Sigmoid colon (tissue), 7 donors: Measurements from ENCODE around the gene GPRC6A. TPM values are rescaled to one million over a fixed set of nuclear protein-coding genes. Genes with fewer than 3 reads are reported as not detected.

ENCODE experiments used
- DNase-seq: peaks from one replicate; pipeline ENCODE4 v3.0.0-alpha.2; 2019
- H3K27ac ChIP-seq, 4 donors: fragments of 200-600 bp; sonication (generic); one replicate each; pipeline ENCODE4 v1.5.1; 2016 to 2019; ENCODE audit warnings: mild to moderate bottlenecking in 1 of 4
- H3K27me3 ChIP-seq, 3 donors: fragments of 200-600 bp; sonication (generic); one replicate each; pipeline ENCODE4 v1.5.1; 2019; ENCODE audit warnings: mild to moderate bottlenecking in 1 of 3
- H3K36me3 ChIP-seq, 4 donors: fragments of 200-600 bp; sonication (generic); one replicate each; pipeline ENCODE4 v1.5.1; 2016 to 2019
- H3K4me1 ChIP-seq, 4 donors: fragments of 200-600 bp; sonication (generic); one replicate each; pipeline ENCODE4 v1.5.1; 2017 to 2019
- H3K4me3 ChIP-seq, 4 donors: fragments of 200-600 bp; sonication (generic); one replicate each; pipeline ENCODE4 v1.5.1; 2017 to 2019; ENCODE audit warnings: mild to moderate bottlenecking in 2 of 4, moderate library complexity in 1 of 4
- H3K9me3 ChIP-seq, 4 donors: fragments of 200-600 bp in 3 of 4; sonication (generic) in 3 of 4; one replicate each; pipeline versions ENCODE4 v1.5.1 to v1.6.1; 2013 to 2019
- EP300 ChIP-seq, 4 donors: sonication (generic); formaldehyde crosslinking; IDR thresholded peaks; one replicate each; pipeline ENCODE4 v1.6.1; 2017; ENCODE audit warnings: antibody characterized with exemption in 4 of 4
- POLR2A ChIP-seq, 2 donors: fragments of 450-650 bp; IDR thresholded peaks; one replicate each; pipeline ENCODE4 v1.6.1; 2016; ENCODE audit warnings: antibody characterized with exemption in 2 of 2, mild to moderate bottlenecking in 2 of 2, moderate library complexity in 2 of 2
- POLR2AphosphoS5 ChIP-seq, 4 donors: sonication (generic); formaldehyde crosslinking; IDR thresholded peaks; one replicate each; pipeline ENCODE4 v1.6.1; 2017; ENCODE audit warnings: antibody characterized with exemption in 4 of 4
- WGBS, 2 donors: extraction: QIAGEN DNeasy Blood & Tissue Kit; methylation state at CpG; one replicate each; pipeline ENCODE4 v1.1.7; 2013; 5-methylcytosine and 5-hydroxymethylcytosine counted together
- intact Hi-C: fragments of 100-400 bp; cut with DNase I; formaldehyde crosslinking; loops from one replicate; pipeline ENCODE4 v1.15.1; 2023
- polyA plus RNA-seq, 3 donors: library from polyadenylated mRNA; stranded (reverse); fragments of 200-250 nt; gene quantifications; one replicate each; pipeline ENCODE4 v1.2.3, GENCODE V29; 2013
- total RNA-seq, 4 donors: library from RNA; depleted of rRNA; stranded (reverse); fragments of >200 nt; gene quantifications; one replicate each; pipeline ENCODE4 v1.1.0, GENCODE V29; 2016
- TF ChIP-seq, protein P1 (sequence below), 4 experiments: fragments of 450-650 bp in 3 of 4; fragments of 200-600 bp in 1 of 4; IDR thresholded peaks; one replicate each; pipeline ENCODE4 v1.5.1; 2016 to 2019; ENCODE audit warnings: antibody characterized with exemption in 4 of 4, mild to moderate bottlenecking in 3 of 4, moderate library complexity in 2 of 4
- donor health status: healthy with polysubstance abuse.
- donor health status: Bipolar disorder and iron deficiency.
- donor health status: healthy.

Gene GPRC6A
- total and polyA plus RNA-seq, 7 donors = not detected

DNA sequence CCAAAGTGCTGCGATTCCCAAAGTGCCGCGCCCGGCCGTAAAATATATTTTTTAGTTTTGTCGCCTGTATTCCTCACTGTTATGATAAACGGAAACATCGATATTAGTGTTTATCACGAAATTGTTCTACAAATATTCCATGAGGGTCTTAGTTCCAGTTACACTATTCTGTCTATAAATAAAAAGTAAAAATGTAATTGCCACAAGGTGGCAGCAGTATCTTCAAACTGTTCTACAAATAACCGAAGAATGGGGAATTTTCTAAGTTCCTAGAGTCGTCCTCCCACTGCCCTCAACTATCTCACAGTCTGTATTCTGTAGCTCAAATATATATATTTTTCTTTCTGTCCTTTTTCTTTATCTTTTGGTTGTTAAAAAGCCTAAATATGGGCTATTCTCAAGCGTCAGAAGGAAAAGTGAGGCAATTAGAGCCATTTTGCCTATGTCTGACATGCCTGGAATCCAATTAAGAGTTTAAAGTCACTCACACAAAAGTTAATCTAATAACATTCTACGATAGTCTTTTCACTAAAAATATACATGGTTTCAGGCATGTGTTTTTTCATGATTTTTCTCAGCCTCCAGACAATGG is 49.2 kb downstream of the GPRC6A start:
- Histone ChIP-seq H3K27me3 (no peaks in the 10 kb centered on the region), H3K36me3 (no peaks in the 10 kb centered on the region), H3K27ac (no peak overlapping the region), H3K4me1 (no peaks in the 10 kb centered on the region), H3K9me3 (no peaks in the 10 kb centered on the region), H3K4me3 (no peak overlapping the region)
- TF ChIP-seq EP300 (IDR thresholded peaks at IDR 0.05) (no peak), POLR2A (IDR thresholded peaks at IDR 0.05) (no peak), POLR2AphosphoS5 (IDR thresholded peaks at IDR 0.05) (no peak)
- TF ChIP-seq, protein P1, sequence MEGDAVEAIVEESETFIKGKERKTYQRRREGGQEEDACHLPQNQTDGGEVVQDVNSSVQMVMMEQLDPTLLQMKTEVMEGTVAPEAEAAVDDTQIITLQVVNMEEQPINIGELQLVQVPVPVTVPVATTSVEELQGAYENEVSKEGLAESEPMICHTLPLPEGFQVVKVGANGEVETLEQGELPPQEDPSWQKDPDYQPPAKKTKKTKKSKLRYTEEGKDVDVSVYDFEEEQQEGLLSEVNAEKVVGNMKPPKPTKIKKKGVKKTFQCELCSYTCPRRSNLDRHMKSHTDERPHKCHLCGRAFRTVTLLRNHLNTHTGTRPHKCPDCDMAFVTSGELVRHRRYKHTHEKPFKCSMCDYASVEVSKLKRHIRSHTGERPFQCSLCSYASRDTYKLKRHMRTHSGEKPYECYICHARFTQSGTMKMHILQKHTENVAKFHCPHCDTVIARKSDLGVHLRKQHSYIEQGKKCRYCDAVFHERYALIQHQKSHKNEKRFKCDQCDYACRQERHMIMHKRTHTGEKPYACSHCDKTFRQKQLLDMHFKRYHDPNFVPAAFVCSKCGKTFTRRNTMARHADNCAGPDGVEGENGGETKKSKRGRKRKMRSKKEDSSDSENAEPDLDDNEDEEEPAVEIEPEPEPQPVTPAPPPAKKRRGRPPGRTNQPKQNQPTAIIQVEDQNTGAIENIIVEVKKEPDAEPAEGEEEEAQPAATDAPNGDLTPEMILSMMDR (IDR thresholded peaks at IDR 0.05) = peak in 1 of 4 experiments; percentile 31
- WGBS, 2 donors = 36 to 39% methylated on average over 13 of the region's 13 CpGs
- DNase-seq = no peak
- intact Hi-C loops = no loop called here

DNA sequence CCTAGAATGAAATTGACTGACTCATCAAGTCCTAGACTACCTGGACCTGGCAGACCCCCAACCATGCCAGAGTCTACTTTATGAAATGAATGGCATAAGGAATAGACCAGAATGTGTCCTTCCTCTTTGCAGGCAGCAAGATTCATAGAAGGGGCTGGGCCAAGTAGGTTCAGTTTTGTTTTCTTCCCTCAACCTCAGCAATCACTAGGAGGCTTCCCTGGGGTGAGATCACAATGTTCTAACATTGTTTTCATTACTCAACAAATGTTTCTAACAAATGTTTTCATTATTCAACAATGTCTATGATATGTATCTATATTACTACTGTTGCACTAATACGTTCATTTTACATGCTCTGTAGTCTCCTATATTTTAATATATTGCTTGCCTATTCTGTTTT is 55.0 kb downstream of the GPRC6A start:
- Histone ChIP-seq H3K27ac (no peak overlapping the region), H3K4me3 (no peak overlapping the region), H3K36me3 (no peaks in the 10 kb centered on the region), H3K4me1 (no peaks in the 10 kb centered on the region), H3K27me3 (peaks cover 0 to 3% (median 0%) of the 10 kb centered on the region in 3 donors), H3K9me3 (no peaks in the 10 kb centered on the region)
- 88 to 90% methylated on average over 1 of the region's 1 CpG for whole genome bisulfite sequencing, 2 donors
- no peak for TF ChIP-seq POLR2AphosphoS5 (IDR thresholded peaks at IDR 0.05)
- TF ChIP-seq, protein P1 (IDR thresholded peaks at IDR 0.05) = no peak
- no peak for TF ChIP-seq POLR2A (IDR thresholded peaks at IDR 0.05)
- TF ChIP-seq EP300 (IDR thresholded peaks at IDR 0.05) = no peak
- DNase-seq = no peak
- intact Hi-C loops = no loop called here

DNA sequence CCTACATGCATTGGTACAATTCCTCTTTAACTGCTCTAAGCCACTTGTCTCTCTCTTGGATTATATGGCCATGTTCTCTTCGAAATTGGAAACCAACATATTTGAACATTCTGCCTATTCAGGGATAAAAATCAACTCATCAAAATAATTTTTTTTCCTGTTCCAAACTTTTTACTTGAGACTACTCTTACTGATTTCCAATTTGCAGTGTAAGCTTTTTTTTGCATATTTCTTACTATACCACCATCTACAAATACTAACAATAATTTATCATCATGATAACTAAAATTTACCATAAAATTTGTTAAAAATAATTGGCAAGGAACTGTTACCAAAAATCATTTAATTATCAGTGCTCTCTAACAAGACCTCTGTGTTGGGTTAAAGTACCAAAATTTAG is 56.4 kb downstream of the GPRC6A start:
- Histone ChIP-seq H3K4me3 (no peak overlapping the region), H3K4me1 (no peaks in the 10 kb centered on the region), H3K9me3 (no peaks in the 10 kb centered on the region), H3K27me3 (peaks cover 0 to 5% (median 3%) of the 10 kb centered on the region in 3 donors), H3K36me3 (no peaks in the 10 kb centered on the region), H3K27ac (no peak overlapping the region)
- TF ChIP-seq, protein P1 (IDR thresholded peaks at IDR 0.05) = no peak
- TF ChIP-seq POLR2A (IDR thresholded peaks at IDR 0.05) (no peak), EP300 (IDR thresholded peaks at IDR 0.05) (no peak), POLR2AphosphoS5 (IDR thresholded peaks at IDR 0.05) (no peak)
- DNase-seq = no peak
- 67 to 84% methylated on average over 1 of the region's 1 CpG for WGBS, 2 donors
- intact Hi-C loops = no loop called here

DNA sequence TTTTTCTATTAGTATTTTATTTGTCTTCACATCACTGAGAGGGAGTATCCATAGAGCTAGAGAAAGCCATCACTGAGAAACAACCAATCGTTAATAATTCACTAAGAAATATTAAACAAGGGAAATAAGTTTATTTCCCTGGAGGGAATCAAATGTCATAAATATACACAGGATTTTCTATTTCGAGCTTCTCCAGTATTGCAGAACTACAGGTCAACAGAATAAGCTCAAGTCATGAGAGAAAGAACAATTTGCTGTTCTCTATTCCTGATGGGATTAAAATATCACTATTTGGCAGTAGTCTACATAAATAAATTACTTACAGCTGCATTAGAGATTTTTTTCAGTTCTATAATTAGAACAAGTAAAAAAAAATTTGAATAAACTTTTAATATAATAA is 61.2 kb downstream of the GPRC6A start:
- no peak overlapping the region for H3K27ac ChIP-seq
- H3K27me3 ChIP-seq = peaks cover 11 to 36% (median 17%) of the 10 kb centered on the region in 3 donors
- DNase-seq = no peak
- no peak overlapping the region for H3K4me3 ChIP-seq
- TF ChIP-seq POLR2AphosphoS5 (IDR thresholded peaks at IDR 0.05) = no peak
- TF ChIP-seq, protein P1 (IDR thresholded peaks at IDR 0.05) = no peak
- TF ChIP-seq EP300 (IDR thresholded peaks at IDR 0.05) = no peak
- TF ChIP-seq POLR2A (IDR thresholded peaks at IDR 0.05) = no peak
- H3K36me3 ChIP-seq = no peaks in the 10 kb centered on the region
- no peaks in the 10 kb centered on the region for H3K9me3 ChIP-seq
- peaks cover 0 to 16% (median 12%) of the 10 kb centered on the region in 4 donors for H3K4me1 ChIP-seq
- intact Hi-C loops = no loop called here
- WGBS, 2 donors = 75 to 84% methylated on average over 2 of the region's 2 CpGs
